OCI-LY1 (cell line): ENCODE data around the gene DYNC1LI1.

Source experiments
- H2AFZ ChIP-seq: fragments of 200-600 bp; sonication (generic), shearing (Covaris generic); 2 replicates; pipeline ENCODE4 v1.6.0; 2014; ENCODE audit warnings: antibody characterized with exemption, mild to moderate bottlenecking, low read length
- H3F3A ChIP-seq: fragments of 200-600 bp; sonication (generic), shearing (Covaris generic); 2 replicates; pipeline ENCODE4 v1.6.0; 2014; ENCODE audit warnings: mild to moderate bottlenecking, antibody characterized with exemption, low read length, moderate library complexity; ENCODE audit not compliant: insufficient read depth
- H3K27ac ChIP-seq: fragments of 200-600 bp; sonication (generic); 2 replicates; pipeline ENCODE4 v1.5.1; 2014; ENCODE audit warnings: low read length, mixed run types, mild to moderate bottlenecking, low read depth; ENCODE audit not compliant: poor library complexity, severe bottlenecking
- H3K27me3 ChIP-seq: fragments of 200-600 bp; sonication (generic); 2 replicates; pipeline ENCODE4 v1.6.0; 2014; ENCODE audit warnings: antibody characterized with exemption, mild to moderate bottlenecking, low read length, moderate library complexity; ENCODE audit not compliant: insufficient read depth
- H3K36me3 ChIP-seq: fragments of 200-600 bp; sonication (generic); 2 replicates; pipeline ENCODE4 v1.6.1; 2014; ENCODE audit warnings: mild to moderate bottlenecking, antibody characterized with exemption, low read length, moderate library complexity, mixed read lengths; ENCODE audit not compliant: insufficient read depth
- H3K4me1 ChIP-seq: fragments of 200-600 bp; sonication (generic); 2 replicates; pipeline ENCODE4 v1.5.1; 2014; ENCODE audit warnings: mild to moderate bottlenecking, low read length, moderate library complexity; ENCODE audit not compliant: insufficient read depth, severe bottlenecking
- H3K4me2 ChIP-seq: fragments of 200-600 bp; sonication (generic), shearing (Covaris generic); 2 replicates; pipeline ENCODE4 v1.6.1; 2014; ENCODE audit warnings: low read length
- H3K4me3 ChIP-seq: fragments of 200-600 bp; sonication (generic); 2 replicates; pipeline ENCODE4 v1.5.1; 2014; ENCODE audit warnings: low read length, low read depth, mild to moderate bottlenecking, mixed read lengths; ENCODE audit not compliant: poor library complexity, severe bottlenecking
- H3K79me2 ChIP-seq: fragments of 200-600 bp; shearing (Covaris generic); 2 replicates; pipeline ENCODE4 v1.6.1; 2016; ENCODE audit warnings: mixed run types, low read length, mixed read lengths; ENCODE audit not compliant: insufficient read depth
- H3K9ac ChIP-seq: fragments of 200-600 bp; sonication (generic), shearing (Covaris generic); 2 replicates; pipeline ENCODE4 v1.6.1; 2014; ENCODE audit warnings: mild to moderate bottlenecking, low read length, mixed read lengths
- H3K9me2 ChIP-seq: fragments of 200-600 bp; sonication (generic), shearing (Covaris generic); 2 replicates; pipeline ENCODE4 v1.6.1; 2014; ENCODE audit warnings: low read depth, mild to moderate bottlenecking, low read length, mixed read lengths
- H3K9me3 ChIP-seq: fragments of 200-600 bp; shearing (Covaris generic); 2 replicates; pipeline ENCODE4 v1.6.1; 2014; ENCODE audit warnings: low read length, mixed read lengths
- H4K20me1 ChIP-seq: fragments of 200-600 bp; sonication (generic), shearing (Covaris generic); 2 replicates; pipeline ENCODE4 v1.6.0; 2016; ENCODE audit warnings: mild to moderate bottlenecking, low read length; ENCODE audit not compliant: insufficient read depth
- CTCF ChIP-seq: fragments of 200-600 bp; sonication (generic), shearing (Covaris generic); IDR thresholded peaks from 2 replicates; pipeline ENCODE4 v1.5.1; 2017; ENCODE audit warnings: mild to moderate bottlenecking, antibody characterized with exemption, low read length, moderate library complexity, mixed read lengths
- EZH2 ChIP-seq: fragments of 200-600 bp; sonication (generic), shearing (Covaris generic); IDR thresholded peaks from 2 replicates; pipeline ENCODE4 v1.8.0; 2017; ENCODE audit warnings: borderline replicate concordance, mixed run types, mild to moderate bottlenecking, antibody characterized with exemption, low read length, moderate library complexity, mixed read lengths

DYNC1LI1 gene

GRCh38 chr3:32552013-32552412, 18.6 kb downstream of the DYNC1LI1 start:
- Histone ChIP-seq H3K4me1 (peaks cover 11% of the 10 kb centered on the region), H3K36me3 (no peaks in the 10 kb centered on the region), H3K27ac (no peak overlapping the region), H3F3A (no peaks in the 10 kb centered on the region), H2AFZ (no peak overlapping the region), H3K79me2 (peaks cover 52% of the 10 kb centered on the region), H3K9ac (no peak overlapping the region), H3K4me3 (no peak overlapping the region), H3K9me2 (no peaks in the 10 kb centered on the region), H3K27me3 (no peaks in the 10 kb centered on the region), H3K4me2 (no peak overlapping the region), H3K9me3 (no peaks in the 10 kb centered on the region), H4K20me1 (0 out of 2 replicates have a peak, but pooled peaks cover 5% of the 10 kb centered on the region)
- TF ChIP-seq CTCF, result no peak
- TF ChIP-seq EZH2, result no peak

- no peak for TF ChIP-seq CTCF
- no peak for TF ChIP-seq EZH2
Observed at GRCh38 chr3:32551496-32551895, 19.2 kb downstream of the DYNC1LI1 start.

GRCh38 chr3:32551087-32551486, 19.6 kb downstream of the DYNC1LI1 start:
- TF ChIP-seq EZH2 (no peak), CTCF (no peak)

More at GRCh38 chr3:32551496-32551895, 19.2 kb downstream of the DYNC1LI1 start:
- no peak overlapping the region for H3K27ac ChIP-seq
- H3K27me3 ChIP-seq, result no peaks in the 10 kb centered on the region
- peaks cover 11% of the 10 kb centered on the region for H3K4me1 ChIP-seq
- no peaks in the 10 kb centered on the region for H3K9me3 ChIP-seq
- no peak overlapping the region for H3K9ac ChIP-seq
- 0 out of 2 replicates have a peak, but pooled peaks cover 5% of the 10 kb centered on the region for H4K20me1 ChIP-seq
- no peaks in the 10 kb centered on the region for H3K36me3 ChIP-seq
- no peak overlapping the region for H3K4me2 ChIP-seq
- H3K79me2 ChIP-seq, result peaks cover 53% of the 10 kb centered on the region
- H3K9me2 ChIP-seq, result no peaks in the 10 kb centered on the region
- H2AFZ ChIP-seq, result no peak overlapping the region
- H3F3A ChIP-seq, result no peaks in the 10 kb centered on the region
- H3K4me3 ChIP-seq, result no peak overlapping the region

More at GRCh38 chr3:32551087-32551486, 19.6 kb downstream of the DYNC1LI1 start:
- 0 out of 2 replicates have a peak, but pooled peaks cover 5% of the 10 kb centered on the region for H4K20me1 ChIP-seq
- H2AFZ ChIP-seq, result no peak overlapping the region
- H3K4me1 ChIP-seq, result peaks cover 11% of the 10 kb centered on the region
- no peaks in the 10 kb centered on the region for H3K9me2 ChIP-seq
- no peak overlapping the region for H3K27ac ChIP-seq
- no peak overlapping the region for H3K9ac ChIP-seq
- H3F3A ChIP-seq, result no peaks in the 10 kb centered on the region
- no peak overlapping the region for H3K4me3 ChIP-seq
- no peaks in the 10 kb centered on the region for H3K27me3 ChIP-seq
- H3K36me3 ChIP-seq, result no peaks in the 10 kb centered on the region
- peaks cover 53% of the 10 kb centered on the region for H3K79me2 ChIP-seq
- H3K4me2 ChIP-seq, result no peak overlapping the region
- no peaks in the 10 kb centered on the region for H3K9me3 ChIP-seq
